Suprapubic skin (tissue), 4 donors: Measurements from ENCODE around the gene C22orf15. TPM values are rescaled to one million over a fixed set of nuclear protein-coding genes. Genes with fewer than 3 reads are reported as not detected.

Experiments used
- DNase-seq, 2 donors: peaks; one replicate each; pipeline ENCODE4 v3.0.0-alpha.2; 2019; ENCODE audit warnings: low spot score in 2 of 2
- H3K27ac ChIP-seq: fragments of 200-600 bp; sonication (generic); one replicate; pipeline ENCODE4 v1.5.1; 2019
- H3K27me3 ChIP-seq: fragments of 200-600 bp; sonication (generic); one replicate; pipeline ENCODE4 v1.5.1; 2019
- H3K36me3 ChIP-seq: fragments of 200-600 bp; sonication (generic); one replicate; pipeline ENCODE4 v1.5.1; 2019
- H3K4me1 ChIP-seq: fragments of 200-600 bp; sonication (generic); one replicate; pipeline ENCODE4 v1.5.1; 2019
- H3K4me3 ChIP-seq: fragments of 200-600 bp; sonication (generic); one replicate; pipeline ENCODE4 v1.5.1; 2019; ENCODE audit warnings: mild to moderate bottlenecking
- H3K9me3 ChIP-seq: fragments of 200-600 bp; sonication (generic); one replicate; pipeline ENCODE4 v1.5.1; 2019
- CTCF ChIP-seq, 2 donors: fragments of 200-600 bp in 1 of 2; fragments of 450-650 bp in 1 of 2; sonication (generic) in 1 of 2; IDR thresholded peaks; one replicate each; pipeline ENCODE4 v1.5.1; 2016 to 2019; ENCODE audit warnings: antibody characterized with exemption in 2 of 2, mild to moderate bottlenecking in 1 of 2, moderate library complexity in 1 of 2
- EP300 ChIP-seq: sonication (generic); formaldehyde crosslinking; IDR thresholded peaks from one replicate; pipeline ENCODE4 v1.6.1; 2017; ENCODE audit warnings: antibody characterized with exemption
- POLR2A ChIP-seq, 2 donors: fragments of 450-650 bp; IDR thresholded peaks; one replicate each; pipeline ENCODE4 v1.6.1; 2017; ENCODE audit warnings: antibody characterized with exemption in 2 of 2, mild to moderate bottlenecking in 2 of 2, moderate library complexity in 2 of 2
- POLR2AphosphoS5 ChIP-seq, 3 donors: sonication (generic); formaldehyde crosslinking; IDR thresholded peaks; one replicate each; pipeline ENCODE4 v1.6.1; 2017; ENCODE audit warnings: antibody characterized with exemption in 3 of 3
- WGBS: methylation state at CpG from one replicate; pipeline ENCODE4 v1.1.5; 2018; 5-methylcytosine and 5-hydroxymethylcytosine counted together
- total RNA-seq, 4 donors: library from RNA; depleted of rRNA; stranded (reverse); fragments of >200 nt; gene quantifications; one replicate each; pipeline ENCODE4 v1.1.0, GENCODE V29; 2016

The C22orf15 gene
- total RNA-seq, 4 donors from 2014 or later = not detected

DNA sequence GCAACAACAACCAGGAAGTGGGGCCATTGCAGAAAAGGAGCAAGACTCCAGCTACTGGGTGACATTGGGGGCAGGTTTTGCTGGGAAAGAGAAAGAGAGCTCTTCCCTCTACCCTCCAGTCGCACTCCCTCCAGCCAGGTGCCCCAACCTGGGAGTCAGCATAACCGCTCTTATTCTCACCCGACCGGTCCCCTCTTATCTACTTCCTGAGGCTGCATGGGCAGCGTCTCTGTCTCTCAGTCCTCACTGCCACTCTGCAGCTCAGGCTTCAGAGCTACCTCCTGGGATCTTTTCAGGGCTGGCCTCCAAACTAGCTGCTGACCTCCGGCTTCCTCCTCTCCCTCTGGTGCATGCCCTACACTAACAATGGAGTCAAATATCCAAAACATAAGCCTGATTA is 17.0 kb upstream of the C22orf15 start:
- Histone ChIP-seq H3K36me3 (peaks cover 44% of the 10 kb centered on the region), H3K27ac (no peak overlapping the region), H3K9me3 (no peaks in the 10 kb centered on the region), H3K4me1 (peaks cover 17% of the 10 kb centered on the region), H3K4me3 (no peak overlapping the region), H3K27me3 (no peaks in the 10 kb centered on the region)
- no peak for TF ChIP-seq CTCF (IDR thresholded peaks at IDR 0.05)
- TF ChIP-seq POLR2AphosphoS5 (IDR thresholded peaks at IDR 0.05) = no peak
- TF ChIP-seq POLR2A (IDR thresholded peaks at IDR 0.05) = no peak
- TF ChIP-seq EP300 = no peak
- DNase-seq = no peak
- WGBS = 75% methylated on average over 6 of the region's 6 CpGs

DNA sequence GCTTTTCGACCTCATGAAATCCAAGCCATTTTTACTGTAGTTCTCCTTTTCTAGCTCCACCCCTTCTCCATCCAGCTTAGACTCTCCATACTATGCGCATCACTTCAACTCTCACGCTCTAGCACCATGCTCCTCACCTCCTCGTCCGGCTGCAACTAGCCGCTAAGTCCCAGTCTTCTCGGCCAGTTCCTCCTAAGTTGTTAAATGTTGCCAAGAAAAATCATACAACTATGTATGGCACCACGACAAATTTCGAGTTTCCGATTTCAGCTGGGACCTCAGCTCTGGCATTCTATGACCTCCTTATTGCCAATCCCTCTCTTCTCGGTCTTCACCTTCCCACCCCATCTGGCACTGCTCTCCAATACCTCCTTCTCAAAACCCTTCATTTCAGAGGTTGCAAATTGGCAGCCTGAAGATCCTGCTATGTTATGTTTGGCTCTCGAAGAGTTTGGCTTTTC is 12.9 kb upstream of the C22orf15 start:
- Histone ChIP-seq H3K9me3 (no peaks in the 10 kb centered on the region), H3K27me3 (no peaks in the 10 kb centered on the region), H3K4me1 (peaks cover 22% of the 10 kb centered on the region), H3K36me3 (peaks cover 3% of the 10 kb centered on the region), H3K4me3 (peak overlapping the region; percentile 78), H3K27ac (no peak overlapping the region)
- 33% methylated on average over 12 of the region's 12 CpGs for whole genome bisulfite sequencing
- DNase-seq = no peak
- TF ChIP-seq CTCF (IDR thresholded peaks at IDR 0.05) (no peak), EP300 (no peak), POLR2A (IDR thresholded peaks at IDR 0.05) (no peak), POLR2AphosphoS5 (IDR thresholded peaks at IDR 0.05) (no peak)

DNA sequence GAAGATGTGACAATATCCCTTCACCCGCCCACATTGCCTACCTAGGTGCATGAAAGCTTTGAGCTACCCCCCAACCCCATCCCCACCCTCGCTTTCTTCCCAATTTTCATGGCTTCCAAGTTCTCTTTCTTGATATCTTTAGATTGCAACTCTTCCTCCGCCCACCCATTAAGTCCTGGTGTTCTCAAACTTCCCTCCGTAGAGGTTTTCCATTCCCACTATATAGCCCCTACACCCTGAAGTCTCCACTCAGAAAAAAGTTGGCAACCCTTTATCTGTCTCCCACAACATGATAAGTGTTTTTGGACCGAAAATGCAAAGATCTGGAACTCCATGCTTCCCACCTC is 12.4 kb upstream of the C22orf15 start:
- 25% methylated on average over 5 of the region's 5 CpGs for WGBS
- H3K36me3 ChIP-seq = no peaks in the 10 kb centered on the region
- no peaks in the 10 kb centered on the region for H3K9me3 ChIP-seq
- peak overlapping the region; percentile 78 for H3K4me3 ChIP-seq
- H3K4me1 ChIP-seq = peaks cover 22% of the 10 kb centered on the region
- no peaks in the 10 kb centered on the region for H3K27me3 ChIP-seq
- no peak for DNase-seq
- H3K27ac ChIP-seq = peak overlapping the region; percentile 92
- TF ChIP-seq CTCF (IDR thresholded peaks at IDR 0.05) (no peak), POLR2AphosphoS5 (IDR thresholded peaks at IDR 0.05) (no peak), POLR2A (IDR thresholded peaks at IDR 0.05) (no peak), EP300 (no peak)

GRCh38 chr22:23750714-23751440 is 11.9 kb upstream of the C22orf15 start, which contains the start of gene ZNF70:
Gene ZNF70, minus strand, starts transcription at chr22:23751112. Its CDS starts 5,972 bp downstream, at chr22:23745140.
- H3K36me3 ChIP-seq = no peaks in the 10 kb centered on the region
- H3K4me3 ChIP-seq = peak within 1 kb of the TSS; percentile 78
- DNase-seq = peak; percentile 83 to 91
- H3K27ac ChIP-seq = peak within 1 kb of the TSS; percentile 92
- no peak for TF ChIP-seq EP300
- peak; percentile 32 to 57 for TF ChIP-seq POLR2A (IDR thresholded peaks at IDR 0.05)
- TF ChIP-seq POLR2AphosphoS5 (IDR thresholded peaks at IDR 0.05) = no peak
- TF ChIP-seq CTCF (IDR thresholded peaks at IDR 0.05) = peak in 1 of 2 donors; percentile 6
- H3K9me3 ChIP-seq = no peaks in the 10 kb centered on the region
- WGBS = 2% methylated on average over 27 of the region's 78 CpGs
- no peaks in the 10 kb centered on the region for H3K27me3 ChIP-seq
- peaks cover 22% of the 10 kb centered on the region for H3K4me1 ChIP-seq

DNA sequence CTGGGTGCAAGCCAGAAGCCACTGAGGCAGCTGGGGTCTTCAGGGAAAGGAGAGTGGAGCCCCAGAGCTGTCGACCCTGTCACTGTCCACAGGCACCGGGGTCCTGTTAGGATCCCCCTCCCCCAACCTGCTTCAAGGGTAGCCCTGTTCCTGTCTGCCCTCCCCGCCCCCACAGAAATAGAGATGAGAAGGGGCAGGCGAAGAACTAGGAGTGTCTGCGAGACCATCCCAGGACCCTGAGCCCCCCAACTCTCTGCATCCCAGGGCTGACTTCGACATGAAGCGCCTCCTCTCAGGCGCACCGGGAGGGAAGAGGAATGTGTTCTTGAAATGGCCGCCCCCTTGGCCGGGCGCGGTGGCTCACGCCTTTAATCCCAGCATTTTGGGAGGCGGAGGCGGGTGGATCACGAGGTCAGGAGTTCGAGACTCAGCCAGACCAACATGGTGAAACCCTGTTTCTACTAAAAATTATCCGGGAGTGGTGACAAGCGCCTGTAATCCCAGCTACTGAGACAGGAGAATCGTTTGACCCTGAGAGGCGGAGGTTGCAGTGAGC is 11.3 kb upstream of the C22orf15 start:
- H3K36me3 ChIP-seq = no peaks in the 10 kb centered on the region
- DNase-seq = no peak
- H3K27ac ChIP-seq = peak overlapping the region; percentile 92
- no peak for TF ChIP-seq POLR2AphosphoS5 (IDR thresholded peaks at IDR 0.05)
- no peak for TF ChIP-seq CTCF (IDR thresholded peaks at IDR 0.05)
- TF ChIP-seq EP300 = no peak
- TF ChIP-seq POLR2A (IDR thresholded peaks at IDR 0.05) = no peak
- no peaks in the 10 kb centered on the region for H3K27me3 ChIP-seq
- peaks cover 22% of the 10 kb centered on the region for H3K4me1 ChIP-seq
- 22% methylated on average over 18 of the region's 22 CpGs for WGBS
- H3K4me3 ChIP-seq = peak overlapping the region; percentile 78
- no peaks in the 10 kb centered on the region for H3K9me3 ChIP-seq
